Measurements from ENCODE around the gene CHST11. TPM values are rescaled to one million over a fixed set of nuclear protein-coding genes. Genes with fewer than 3 reads are reported as not detected.

The CHST11 gene
- total RNA-seq, 4 donors from 2014 or later, result 5.7 to 15.7 (median 7.1) TPM

DNA sequence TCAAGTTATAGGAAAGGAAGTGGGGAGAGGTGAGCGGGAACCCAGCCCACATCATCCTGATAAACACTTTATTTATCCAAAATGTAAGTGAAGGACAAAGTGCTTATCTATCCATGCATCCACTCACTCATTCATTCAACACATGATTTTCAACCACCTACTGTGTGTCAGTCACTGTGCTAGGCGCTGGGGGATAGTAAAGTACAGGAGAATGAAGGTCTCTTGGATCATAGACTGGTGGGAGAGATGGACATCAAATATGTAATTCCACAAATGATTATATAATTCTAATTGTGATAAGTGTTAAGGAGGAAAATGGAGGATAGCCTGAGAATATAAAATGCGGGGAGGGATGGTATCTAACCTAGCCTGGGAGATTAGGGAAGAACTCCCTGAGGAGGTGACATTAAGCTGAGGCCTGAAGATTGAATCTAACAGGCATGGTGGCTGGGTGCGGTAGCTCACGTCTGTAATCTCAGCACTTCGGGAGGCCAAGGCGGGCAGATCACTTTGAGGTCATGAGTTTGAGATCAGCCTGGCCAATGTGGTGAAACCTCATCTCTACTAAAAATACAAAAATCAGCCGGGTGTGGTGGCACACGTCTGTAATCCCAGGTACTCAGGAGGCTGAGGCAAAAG lies 41.3 kb upstream of the CHST11 start:
- intact Hi-C loops (cut with DNase I), result no loop called here
- H3K4me3 ChIP-seq, result no peak overlapping the region
- 90% methylated on average over 9 of the region's 9 CpGs for WGBS
- no peaks in the 10 kb centered on the region for H3K9me3 ChIP-seq
- no peaks in the 10 kb centered on the region for H3K27me3 ChIP-seq
- H3K36me3 ChIP-seq, result no peaks in the 10 kb centered on the region
- H3K27ac ChIP-seq (replicated peaks in 1 of 4), result no peak overlapping the region
- TF ChIP-seq EP300 (IDR thresholded peaks at IDR 0.05), result no peak
- TF ChIP-seq CTCF (IDR thresholded peaks at IDR 0.05), result no peak
- no peak for TF ChIP-seq POLR2AphosphoS5 (IDR thresholded peaks at IDR 0.05)
- TF ChIP-seq POLR2A (IDR thresholded peaks at IDR 0.05; ENCODE audit: low read depth), result no peak
- H3K4me1 ChIP-seq, result no peaks in the 10 kb centered on the region
- DNase-seq (ENCODE audit: extremely low spot score), result no peak

- Histone ChIP-seq H3K4me3 (no peak overlapping the region), H3K36me3 (no peaks in the 10 kb centered on the region), H3K4me1 (no peaks in the 10 kb centered on the region), H3K27me3 (no peaks in the 10 kb centered on the region), H3K9me3 (no peaks in the 10 kb centered on the region), H3K27ac (replicated peaks in 1 of 4) (no peak overlapping the region)
- TF ChIP-seq POLR2A (IDR thresholded peaks at IDR 0.05; ENCODE audit: low read depth) (no peak), CTCF (IDR thresholded peaks at IDR 0.05) (no peak), POLR2AphosphoS5 (IDR thresholded peaks at IDR 0.05) (no peak), EP300 (IDR thresholded peaks at IDR 0.05) (no peak)
- no peak for DNase-seq (ENCODE audit: extremely low spot score)
- intact Hi-C loops (cut with DNase I), result no loop called here
- WGBS, result 85% methylated on average over 6 of the region's 6 CpGs
Measured at GRCh38 chr12:104416136-104416535, 40.6 kb upstream of the CHST11 start.

DNA sequence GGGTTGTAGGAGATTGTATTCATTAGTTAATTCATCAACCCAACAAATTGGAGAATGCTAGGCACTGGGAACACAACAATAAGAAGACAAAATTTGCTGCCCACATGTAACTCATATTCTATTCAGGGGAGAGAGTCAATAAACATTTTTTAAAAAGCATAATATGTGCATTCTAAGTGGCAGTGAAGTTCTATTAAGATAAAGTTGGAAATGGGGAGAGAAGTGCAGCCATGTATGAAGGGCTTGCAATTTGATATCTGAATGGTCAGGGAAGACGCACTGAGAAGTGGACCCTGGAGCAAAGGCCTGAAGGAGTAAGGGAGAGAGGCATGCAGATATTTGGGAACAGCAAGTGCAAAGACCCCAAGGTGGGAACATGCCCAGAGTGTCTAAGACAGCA lies 40.2 kb upstream of the CHST11 start:
- H3K27me3 ChIP-seq, result no peaks in the 10 kb centered on the region
- H3K4me3 ChIP-seq, result no peak overlapping the region
- intact Hi-C loops (cut with DNase I), result no loop called here
- no peaks in the 10 kb centered on the region for H3K4me1 ChIP-seq
- no peak for TF ChIP-seq POLR2A (IDR thresholded peaks at IDR 0.05; ENCODE audit: low read depth)
- no peak for TF ChIP-seq EP300 (IDR thresholded peaks at IDR 0.05)
- no peak for TF ChIP-seq CTCF (IDR thresholded peaks at IDR 0.05)
- no peak for TF ChIP-seq POLR2AphosphoS5 (IDR thresholded peaks at IDR 0.05)
- H3K27ac ChIP-seq (replicated peaks in 1 of 4), result no peak overlapping the region
- 54% methylated on average over 1 of the region's 1 CpG for WGBS
- H3K9me3 ChIP-seq, result no peaks in the 10 kb centered on the region
- no peaks in the 10 kb centered on the region for H3K36me3 ChIP-seq
- no peak for DNase-seq (ENCODE audit: extremely low spot score)

DNA sequence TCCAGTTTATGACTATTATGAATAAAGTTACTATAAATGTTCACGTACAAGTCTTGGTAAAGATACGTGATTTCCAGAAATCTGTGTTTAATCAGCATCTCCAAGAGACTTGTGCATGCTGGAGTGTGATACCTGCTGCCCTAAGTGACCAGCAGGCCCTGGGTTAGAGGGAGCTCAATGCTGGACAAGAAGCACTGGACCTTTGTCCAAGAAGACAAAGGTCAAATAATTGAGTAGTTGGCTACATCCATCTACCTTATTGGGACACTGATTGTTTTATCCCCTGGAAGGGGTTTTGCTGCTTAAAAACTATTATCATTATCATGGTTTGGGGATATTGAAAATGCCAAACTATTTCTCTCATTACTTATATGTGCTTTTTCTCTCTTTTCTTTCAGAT lies 37.0 kb upstream of the CHST11 start:
- DNase-seq (ENCODE audit: extremely low spot score), result no peak
- 97% methylated on average over 2 of the region's 2 CpGs for WGBS
- Histone ChIP-seq H3K36me3 (no peaks in the 10 kb centered on the region), H3K4me1 (no peaks in the 10 kb centered on the region), H3K4me3 (no peak overlapping the region), H3K27me3 (no peaks in the 10 kb centered on the region), H3K27ac (replicated peaks in 1 of 4) (no peak overlapping the region), H3K9me3 (no peaks in the 10 kb centered on the region)
- intact Hi-C loops (cut with DNase I), result no loop called here
- no peak for TF ChIP-seq EP300 (IDR thresholded peaks at IDR 0.05)
- no peak for TF ChIP-seq POLR2AphosphoS5 (IDR thresholded peaks at IDR 0.05)

- H3K27ac ChIP-seq (replicated peaks in 1 of 4), result no peak overlapping the region
- H3K4me1 ChIP-seq, result no peaks in the 10 kb centered on the region
- H3K9me3 ChIP-seq, result no peaks in the 10 kb centered on the region
- no peak for TF ChIP-seq EP300 (IDR thresholded peaks at IDR 0.05)
- TF ChIP-seq POLR2AphosphoS5 (IDR thresholded peaks at IDR 0.05), result no peak
- no peak for TF ChIP-seq POLR2A (IDR thresholded peaks at IDR 0.05; ENCODE audit: low read depth)
- TF ChIP-seq CTCF (IDR thresholded peaks at IDR 0.05), result no peak
- no peak for DNase-seq (ENCODE audit: extremely low spot score)
- no peaks in the 10 kb centered on the region for H3K27me3 ChIP-seq
- H3K36me3 ChIP-seq, result no peaks in the 10 kb centered on the region
- 80% methylated on average over 2 of the region's 2 CpGs for WGBS
- intact Hi-C loops (cut with DNase I), result no loop called here
- H3K4me3 ChIP-seq, result no peak overlapping the region
Measured at GRCh38 chr12:104420868-104421267, 35.9 kb upstream of the CHST11 start.

Data from esophagus muscularis mucosa (tissue), 4 donors.